ENCODE results near the gene SYNDIG1L. TPM values are rescaled to one million over a fixed set of nuclear protein-coding genes. Genes with fewer than 3 reads are reported as not detected.

The SYNDIG1L gene
- total and polyA plus RNA-seq, 9 of the 15 experiments (the other 6 are each of a cell fraction or from before 2014, with no cell fraction given), result not detected

GRCh38 chr14:74444866-74445265 lies 18.9 kb upstream of the SYNDIG1L start (continued):
- no peak for TF ChIP-seq ZNF655 (CRISPR knock-in tag; IDR thresholded peaks at IDR 0.05)
- no peak for TF ChIP-seq PRPF4 (IDR thresholded peaks at IDR 0.05; ENCODE audit: insufficient read depth, low read depth, low read length, poor library complexity, severe bottlenecking)
- no peak for TF ChIP-seq HNRNPLL (IDR thresholded peaks at IDR 0.05; ENCODE audit: low read depth, low read length, poor library complexity, severe bottlenecking)
- TF ChIP-seq, protein P1, sequence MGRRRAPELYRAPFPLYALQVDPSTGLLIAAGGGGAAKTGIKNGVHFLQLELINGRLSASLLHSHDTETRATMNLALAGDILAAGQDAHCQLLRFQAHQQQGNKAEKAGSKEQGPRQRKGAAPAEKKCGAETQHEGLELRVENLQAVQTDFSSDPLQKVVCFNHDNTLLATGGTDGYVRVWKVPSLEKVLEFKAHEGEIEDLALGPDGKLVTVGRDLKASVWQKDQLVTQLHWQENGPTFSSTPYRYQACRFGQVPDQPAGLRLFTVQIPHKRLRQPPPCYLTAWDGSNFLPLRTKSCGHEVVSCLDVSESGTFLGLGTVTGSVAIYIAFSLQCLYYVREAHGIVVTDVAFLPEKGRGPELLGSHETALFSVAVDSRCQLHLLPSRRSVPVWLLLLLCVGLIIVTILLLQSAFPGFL (CRISPR knock-in tag; IDR thresholded peaks at IDR 0.05), result no peak
- no peak for TF ChIP-seq ZNF830 (CRISPR knock-in tag; IDR thresholded peaks at IDR 0.05)
- TF ChIP-seq SOX6 (IDR thresholded peaks at IDR 0.05), result no peak

- no TSS peak for BruUV-seq (replicated peaks)
- Histone ChIP-seq H3K36me3 (ENCODE audit: control insufficient read depth, insufficient read depth, low read length) (no peaks in the 10 kb centered on the region), H2AFZ (ENCODE audit: low read depth, low read length) (no peak overlapping the region), H4K20me1 (replicated peaks; ENCODE audit: control insufficient read depth, insufficient read depth, low read length) (no peaks in the 10 kb centered on the region), H3K9me3 (replicated peaks; ENCODE audit: control insufficient read depth, insufficient read depth, low read depth, low read length) (no peaks in the 10 kb centered on the region), H3K27me3 (ENCODE audit: control insufficient read depth in 2 of 2, insufficient read depth in 2 of 2, low read length in 2 of 2) (peaks cover 0 to 4% of the 10 kb centered on the region in 2 experiments; a peak in 2 of 5 replicates), H3K4me3 (no peak overlapping the region), H3K9ac (ENCODE audit: insufficient read depth in 1 of 2, low read depth in 2 of 2, low read length in 2 of 2) (no peak overlapping the region), H3K79me2 (ENCODE audit: control insufficient read depth, insufficient read depth, low read length) (no peaks in the 10 kb centered on the region), H3K4me2 (ENCODE audit: insufficient read depth, low read length) (no peak overlapping the region), H3K27ac (ENCODE audit: extremely low read depth, low read depth, low read length) (no peak overlapping the region), H3K4me1 (replicated peaks in 1 of 2; ENCODE audit: control insufficient read depth in 2 of 2, insufficient read depth in 2 of 2, low read length in 2 of 2) (no peaks in the 10 kb centered on the region), H3K9me1 (ENCODE audit: control insufficient read depth, insufficient read depth, low read length) (no peaks in the 10 kb centered on the region)
- intact Hi-C loops (cut with micrococcal nuclease) (no loop called here), in situ Hi-C loops (cut with MboI) (no loop called here)
- ChIA-PET POLR2A (no interaction called here), CTCF (ENCODE audit: low intra/inter-chr PET ratio) (no interaction called here)
- FAIRE-seq, result no peak
- ATAC-seq, result no peak
- no peak for DNase-seq (ENCODE audit: extremely low read depth in 1 of 4, low spot score in 3 of 4)
- TF ChIP-seq HNRNPH1 (optimal IDR thresholded peaks at IDR 0.05; ENCODE audit: low read depth, low read length), result no peak
- TF ChIP-seq, protein P2, sequence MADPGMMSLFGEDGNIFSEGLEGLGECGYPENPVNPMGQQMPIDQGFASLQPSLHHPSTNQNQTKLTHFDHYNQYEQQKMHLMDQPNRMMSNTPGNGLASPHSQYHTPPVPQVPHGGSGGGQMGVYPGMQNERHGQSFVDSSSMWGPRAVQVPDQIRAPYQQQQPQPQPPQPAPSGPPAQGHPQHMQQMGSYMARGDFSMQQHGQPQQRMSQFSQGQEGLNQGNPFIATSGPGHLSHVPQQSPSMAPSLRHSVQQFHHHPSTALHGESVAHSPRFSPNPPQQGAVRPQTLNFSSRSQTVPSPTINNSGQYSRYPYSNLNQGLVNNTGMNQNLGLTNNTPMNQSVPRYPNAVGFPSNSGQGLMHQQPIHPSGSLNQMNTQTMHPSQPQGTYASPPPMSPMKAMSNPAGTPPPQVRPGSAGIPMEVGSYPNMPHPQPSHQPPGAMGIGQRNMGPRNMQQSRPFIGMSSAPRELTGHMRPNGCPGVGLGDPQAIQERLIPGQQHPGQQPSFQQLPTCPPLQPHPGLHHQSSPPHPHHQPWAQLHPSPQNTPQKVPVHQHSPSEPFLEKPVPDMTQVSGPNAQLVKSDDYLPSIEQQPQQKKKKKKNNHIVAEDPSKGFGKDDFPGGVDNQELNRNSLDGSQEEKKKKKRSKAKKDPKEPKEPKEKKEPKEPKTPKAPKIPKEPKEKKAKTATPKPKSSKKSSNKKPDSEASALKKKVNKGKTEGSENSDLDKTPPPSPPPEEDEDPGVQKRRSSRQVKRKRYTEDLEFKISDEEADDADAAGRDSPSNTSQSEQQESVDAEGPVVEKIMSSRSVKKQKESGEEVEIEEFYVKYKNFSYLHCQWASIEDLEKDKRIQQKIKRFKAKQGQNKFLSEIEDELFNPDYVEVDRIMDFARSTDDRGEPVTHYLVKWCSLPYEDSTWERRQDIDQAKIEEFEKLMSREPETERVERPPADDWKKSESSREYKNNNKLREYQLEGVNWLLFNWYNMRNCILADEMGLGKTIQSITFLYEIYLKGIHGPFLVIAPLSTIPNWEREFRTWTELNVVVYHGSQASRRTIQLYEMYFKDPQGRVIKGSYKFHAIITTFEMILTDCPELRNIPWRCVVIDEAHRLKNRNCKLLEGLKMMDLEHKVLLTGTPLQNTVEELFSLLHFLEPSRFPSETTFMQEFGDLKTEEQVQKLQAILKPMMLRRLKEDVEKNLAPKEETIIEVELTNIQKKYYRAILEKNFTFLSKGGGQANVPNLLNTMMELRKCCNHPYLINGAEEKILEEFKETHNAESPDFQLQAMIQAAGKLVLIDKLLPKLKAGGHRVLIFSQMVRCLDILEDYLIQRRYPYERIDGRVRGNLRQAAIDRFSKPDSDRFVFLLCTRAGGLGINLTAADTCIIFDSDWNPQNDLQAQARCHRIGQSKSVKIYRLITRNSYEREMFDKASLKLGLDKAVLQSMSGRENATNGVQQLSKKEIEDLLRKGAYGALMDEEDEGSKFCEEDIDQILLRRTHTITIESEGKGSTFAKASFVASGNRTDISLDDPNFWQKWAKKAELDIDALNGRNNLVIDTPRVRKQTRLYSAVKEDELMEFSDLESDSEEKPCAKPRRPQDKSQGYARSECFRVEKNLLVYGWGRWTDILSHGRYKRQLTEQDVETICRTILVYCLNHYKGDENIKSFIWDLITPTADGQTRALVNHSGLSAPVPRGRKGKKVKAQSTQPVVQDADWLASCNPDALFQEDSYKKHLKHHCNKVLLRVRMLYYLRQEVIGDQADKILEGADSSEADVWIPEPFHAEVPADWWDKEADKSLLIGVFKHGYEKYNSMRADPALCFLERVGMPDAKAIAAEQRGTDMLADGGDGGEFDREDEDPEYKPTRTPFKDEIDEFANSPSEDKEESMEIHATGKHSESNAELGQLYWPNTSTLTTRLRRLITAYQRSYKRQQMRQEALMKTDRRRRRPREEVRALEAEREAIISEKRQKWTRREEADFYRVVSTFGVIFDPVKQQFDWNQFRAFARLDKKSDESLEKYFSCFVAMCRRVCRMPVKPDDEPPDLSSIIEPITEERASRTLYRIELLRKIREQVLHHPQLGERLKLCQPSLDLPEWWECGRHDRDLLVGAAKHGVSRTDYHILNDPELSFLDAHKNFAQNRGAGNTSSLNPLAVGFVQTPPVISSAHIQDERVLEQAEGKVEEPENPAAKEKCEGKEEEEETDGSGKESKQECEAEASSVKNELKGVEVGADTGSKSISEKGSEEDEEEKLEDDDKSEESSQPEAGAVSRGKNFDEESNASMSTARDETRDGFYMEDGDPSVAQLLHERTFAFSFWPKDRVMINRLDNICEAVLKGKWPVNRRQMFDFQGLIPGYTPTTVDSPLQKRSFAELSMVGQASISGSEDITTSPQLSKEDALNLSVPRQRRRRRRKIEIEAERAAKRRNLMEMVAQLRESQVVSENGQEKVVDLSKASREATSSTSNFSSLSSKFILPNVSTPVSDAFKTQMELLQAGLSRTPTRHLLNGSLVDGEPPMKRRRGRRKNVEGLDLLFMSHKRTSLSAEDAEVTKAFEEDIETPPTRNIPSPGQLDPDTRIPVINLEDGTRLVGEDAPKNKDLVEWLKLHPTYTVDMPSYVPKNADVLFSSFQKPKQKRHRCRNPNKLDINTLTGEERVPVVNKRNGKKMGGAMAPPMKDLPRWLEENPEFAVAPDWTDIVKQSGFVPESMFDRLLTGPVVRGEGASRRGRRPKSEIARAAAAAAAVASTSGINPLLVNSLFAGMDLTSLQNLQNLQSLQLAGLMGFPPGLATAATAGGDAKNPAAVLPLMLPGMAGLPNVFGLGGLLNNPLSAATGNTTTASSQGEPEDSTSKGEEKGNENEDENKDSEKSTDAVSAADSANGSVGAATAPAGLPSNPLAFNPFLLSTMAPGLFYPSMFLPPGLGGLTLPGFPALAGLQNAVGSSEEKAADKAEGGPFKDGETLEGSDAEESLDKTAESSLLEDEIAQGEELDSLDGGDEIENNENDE (IDR thresholded peaks at IDR 0.05; ENCODE audit: low read depth, low read length), result no peak
These were observed 16.7 kb upstream of the SYNDIG1L start for GRCh38 chr14:74442757-74443156.

Data from K562 (cell line).